Measurements from ENCODE around the gene NIT1. TPM values are rescaled to one million over a fixed set of nuclear protein-coding genes. Genes with fewer than 3 reads are reported as not detected.

NIT1 gene
- total RNA-seq, 1 experiment from 2014 or later = 65.9 TPM

GRCh38 chr1:161140755-161141400, 23.0 kb downstream of the NIT1 start:
- Histone ChIP-seq H3K4me2 (ENCODE audit: low read length) (no peak overlapping the region), H3K9me3 (ENCODE audit: control insufficient read depth in 1 of 2, insufficient read depth in 1 of 2, low read depth in 1 of 2, low read length in 2 of 2) (no peaks in the 10 kb centered on the region), H3K9ac (ENCODE audit: low read length) (no peak overlapping the region), H2AFZ (ENCODE audit: low read depth, low read length, poor library complexity, severe bottlenecking) (no peak overlapping the region), H3K9me2 (ENCODE audit: insufficient read depth) (no peaks in the 10 kb centered on the region), H3K27me3 (ENCODE audit: insufficient read depth, low read length) (no peaks in the 10 kb centered on the region), H3K4me3 (replicated peaks in 1 of 2; ENCODE audit: low read depth in 1 of 2, low read length in 2 of 2) (no peak overlapping the region), H4K20me1 (ENCODE audit: insufficient read depth) (no peaks in the 10 kb centered on the region), H3K4me1 (ENCODE audit: control insufficient read depth in 1 of 2, insufficient read depth in 2 of 2, low read length in 2 of 2) (no peaks in the 10 kb centered on the region), H3K36me3 (ENCODE audit: control insufficient read depth in 1 of 2, insufficient read depth in 2 of 2, low read length in 2 of 2) (no peaks in the 10 kb centered on the region), H3K79me2 (ENCODE audit: insufficient read depth, low read length) (no peaks in the 10 kb centered on the region), H3K27ac (ENCODE audit: low read depth, low read length) (no peak overlapping the region)
- intact Hi-C loops (cut with micrococcal nuclease) = loop anchor here (5.0 to 10.0 kb wide), 2 partner anchors 416 to 464 kb away; no protein-coding TSS in a partner anchor
- ChIA-PET CTCF (interaction anchor here (0.7 to 0.9 kb wide), 2 partner anchors 36 to 69 kb away, joined by 3 read pairs; no protein-coding TSS in a partner anchor), RAD21 (ENCODE audit: low non-redundant PET in 1 of 2, low total read pairs in 2 of 2, uncharacterized antibody in 2 of 2, unreplicated experiment in 2 of 2) (interaction anchor here in 1 of 2 experiments (0.6 kb wide), 1 partner anchor 40 kb away, joined by 4 read pairs; no protein-coding TSS in a partner anchor), POLR2A (interaction anchor here (1.5 kb wide), 1 partner anchor 13 kb away, joined by 3 read pairs; no protein-coding TSS in a partner anchor)
- TF ChIP-seq JUND (IDR thresholded peaks at IDR 0.05) = no peak
- no peak for TF ChIP-seq ZFX (IDR thresholded peaks at IDR 0.05)
- no TSS peak for BruUV-seq (replicated peaks)
- ATAC-seq (no peak), DNase-seq (ENCODE audit: low read depth, low spot score) (no peak)

- TF ChIP-seq CEBPB (IDR thresholded peaks at IDR 0.05; ENCODE audit: low read depth) (no peak), POLR2A (IDR thresholded peaks at IDR 0.05; ENCODE audit: borderline replicate concordance, extremely low read depth, insufficient read depth, insufficient read length) (no peak), SP1 (IDR thresholded peaks at IDR 0.05; ENCODE audit: low read depth) (no peak), ATF3 (IDR thresholded peaks at IDR 0.05) (no peak), MAX (IDR thresholded peaks at IDR 0.05) (no peak), SRF (IDR thresholded peaks at IDR 0.05; ENCODE audit: low read depth) (no peak), JUND (IDR thresholded peaks at IDR 0.05) (no peak), ZFX (IDR thresholded peaks at IDR 0.05) (no peak), ELF1 (IDR thresholded peaks at IDR 0.05; ENCODE audit: borderline replicate concordance, low read depth) (no peak), YY1 (IDR thresholded peaks at IDR 0.05; ENCODE audit: extremely low read depth, insufficient replicate concordance, low read depth, low read length) (no peak), POLR2AphosphoS5 (IDR thresholded peaks at IDR 0.05; ENCODE audit: low read depth, low read length) (no peak), CTCF (IDR thresholded peaks at IDR 0.05 in 2 of 3, conservative IDR thresholded peaks at IDR 0.05 in 1 of 3; ENCODE audit: borderline replicate concordance in 1 of 3, insufficient read depth in 1 of 3, low read depth in 2 of 3, low read length in 2 of 3) (no peak), FOSL1 (IDR thresholded peaks at IDR 0.05; ENCODE audit: low read depth) (no peak)
- CTCF ChIA-PET = no interaction called here
- DNase-seq (ENCODE audit: low read depth, low spot score) (no peak), ATAC-seq (no peak)
- no peak overlapping the region for H3K4me2 ChIP-seq (ENCODE audit: low read length)
- RAD21 ChIA-PET (ENCODE audit: low non-redundant PET in 1 of 2, low total read pairs in 2 of 2, uncharacterized antibody in 2 of 2, unreplicated experiment in 2 of 2) = no interaction called here
- no peak overlapping the region for H3K27ac ChIP-seq (ENCODE audit: low read depth, low read length)
- intact Hi-C loops (cut with micrococcal nuclease) = loop anchor here (10.0 kb wide), 1 partner anchor 421 kb away; no protein-coding TSS in a partner anchor
- H3K9me2 ChIP-seq (ENCODE audit: insufficient read depth) = no peaks in the 10 kb centered on the region
- H3K4me3 ChIP-seq (replicated peaks in 1 of 2; ENCODE audit: low read depth in 1 of 2, low read length in 2 of 2) = no peak overlapping the region
- BruUV-seq (replicated peaks) = no TSS peak
- no peaks in the 10 kb centered on the region for H4K20me1 ChIP-seq (ENCODE audit: insufficient read depth)
- H3K27me3 ChIP-seq (ENCODE audit: insufficient read depth, low read length) = no peaks in the 10 kb centered on the region
- POLR2A ChIA-PET = no interaction called here
- H3K9ac ChIP-seq (ENCODE audit: low read length) = no peak overlapping the region
- H3K4me1 ChIP-seq (ENCODE audit: control insufficient read depth in 1 of 2, insufficient read depth in 2 of 2, low read length in 2 of 2) = no peaks in the 10 kb centered on the region
- no peak overlapping the region for H2AFZ ChIP-seq (ENCODE audit: low read depth, low read length, poor library complexity, severe bottlenecking)
- no peaks in the 10 kb centered on the region for H3K79me2 ChIP-seq (ENCODE audit: insufficient read depth, low read length)
- H3K36me3 ChIP-seq (ENCODE audit: control insufficient read depth in 1 of 2, insufficient read depth in 2 of 2, low read length in 2 of 2) = no peaks in the 10 kb centered on the region
- H3K9me3 ChIP-seq (ENCODE audit: control insufficient read depth in 1 of 2, insufficient read depth in 1 of 2, low read depth in 1 of 2, low read length in 2 of 2) = no peaks in the 10 kb centered on the region
Measured at GRCh38 chr1:161145832-161146231, 27.9 kb downstream of the NIT1 start.

Data from HCT116 (cell line).